Mesothelial cell of epicardium (in vitro differentiated cells): ENCODE measurements around the gene ST6GALNAC5. TPM values are rescaled to one million over a fixed set of nuclear protein-coding genes. Genes with fewer than 3 reads are reported as not detected.

Source experiments
- DNase-seq, 2 experiments: peaks; one replicate each; pipeline ENCODE4 v3.0.0; 2021; ENCODE audit warnings: low spot score in 2 of 2; ENCODE audit not compliant: unreplicated experiment in 2 of 2
- H3K27ac Mint-ChIP-seq: 2 replicates; pipeline ENCODE4 v1.8.0; 2021; ENCODE audit warnings: mixed read lengths
- H3K27me3 Mint-ChIP-seq: 2 replicates; pipeline ENCODE4 v1.8.0; 2021; ENCODE audit warnings: low read depth, mixed read lengths
- H3K36me3 Mint-ChIP-seq: 2 replicates; pipeline ENCODE4 v1.8.0; 2021; ENCODE audit warnings: mixed read lengths
- H3K4me1 Mint-ChIP-seq: 2 replicates; pipeline ENCODE4 v1.8.0; 2021; ENCODE audit warnings: mixed read lengths
- H3K4me3 Mint-ChIP-seq: 2 replicates; pipeline ENCODE4 v1.8.0; 2021; ENCODE audit warnings: mild to moderate bottlenecking, moderate library complexity, mixed read lengths
- H3K9me3 Mint-ChIP-seq: 2 replicates; pipeline ENCODE4 v1.8.0; 2021; ENCODE audit warnings: mixed read lengths
- CTCF ChIP-seq: fragments of 200-600 bp; sonication (generic); IDR thresholded peaks from one replicate; pipeline ENCODE4 v1.5.0; 2021; ENCODE audit warnings: antibody characterized with exemption; ENCODE audit not compliant: unreplicated experiment
- total RNA-seq: library from RNA; stranded (reverse); gene quantifications from 3 replicates; pipeline ENCODE4 v1.2.1, GENCODE V29; 2021

Gene ST6GALNAC5
- total RNA-seq, 1 donor from 2014 or later, result 16.7 TPM

- no peak for TF ChIP-seq CTCF
- H3K36me3 Mint-ChIP-seq, result peaks cover 5% of the 10 kb centered on the region
- peaks cover 69% of the 10 kb centered on the region for H3K27me3 Mint-ChIP-seq
- peaks cover 37% of the 10 kb centered on the region for H3K4me1 Mint-ChIP-seq
- H3K27ac Mint-ChIP-seq, result peak overlapping the region; percentile 56
- peak overlapping the region; percentile 89 for H3K4me3 Mint-ChIP-seq
- peaks cover 5% of the 10 kb centered on the region for H3K9me3 Mint-ChIP-seq
- peak; percentile 35 to 73 for DNase-seq
Measured at GRCh38 chr1:76868154-76868882, 1.0 kb downstream of the ST6GALNAC5 start.

GRCh38 chr1:76868916-76869315 lies 1.6 kb downstream of the ST6GALNAC5 start:
- DNase-seq, result no peak
- peak overlapping the region; percentile 89 for H3K4me3 Mint-ChIP-seq
- H3K27ac Mint-ChIP-seq, result no peak overlapping the region
- no peak for TF ChIP-seq CTCF
- H3K27me3 Mint-ChIP-seq, result peaks cover 69% of the 10 kb centered on the region
- peaks cover 5% of the 10 kb centered on the region for H3K9me3 Mint-ChIP-seq
- peaks cover 6% of the 10 kb centered on the region for H3K36me3 Mint-ChIP-seq
- H3K4me1 Mint-ChIP-seq, result peaks cover 37% of the 10 kb centered on the region

GRCh38 chr1:76870037-76870436 lies 2.8 kb downstream of the ST6GALNAC5 start:
- Mint-ChIP-seq H3K36me3 (peaks cover 6% of the 10 kb centered on the region), H3K27ac (no peak overlapping the region), H3K9me3 (peaks cover 5% of the 10 kb centered on the region), H3K27me3 (peaks cover 60% of the 10 kb centered on the region), H3K4me3 (no peak overlapping the region), H3K4me1 (peaks cover 32% of the 10 kb centered on the region)
- TF ChIP-seq CTCF, result no peak
- no peak for DNase-seq

GRCh38 chr1:76871355-76871974 lies 4.2 kb downstream of the ST6GALNAC5 start:
- no peak for TF ChIP-seq CTCF
- H3K36me3 Mint-ChIP-seq, result peaks cover 13% of the 10 kb centered on the region
- DNase-seq, result no peak
- peaks cover 49% of the 10 kb centered on the region for H3K27me3 Mint-ChIP-seq
- H3K4me3 Mint-ChIP-seq, result no peak overlapping the region
- H3K27ac Mint-ChIP-seq, result no peak overlapping the region
- H3K9me3 Mint-ChIP-seq, result peaks cover 5% of the 10 kb centered on the region
- peaks cover 21% of the 10 kb centered on the region for H3K4me1 Mint-ChIP-seq

GRCh38 chr1:76872944-76873343 lies 5.7 kb downstream of the ST6GALNAC5 start:
- Mint-ChIP-seq H3K36me3 (peaks cover 14% of the 10 kb centered on the region), H3K27ac (no peak overlapping the region), H3K4me1 (peaks cover 10% of the 10 kb centered on the region), H3K27me3 (peaks cover 41% of the 10 kb centered on the region), H3K4me3 (no peak overlapping the region), H3K9me3 (peaks cover 5% of the 10 kb centered on the region)
- no peak for DNase-seq
- TF ChIP-seq CTCF, result no peak
